Measurements from ENCODE around the gene MUC5AC. TPM values are rescaled to one million over a fixed set of nuclear protein-coding genes. Genes with fewer than 3 reads are reported as not detected.

The MUC5AC gene
- total and polyA plus RNA-seq, 2 donors (not counting 1 experiment from before 2014, with no cell fraction given) = not detected

DNA sequence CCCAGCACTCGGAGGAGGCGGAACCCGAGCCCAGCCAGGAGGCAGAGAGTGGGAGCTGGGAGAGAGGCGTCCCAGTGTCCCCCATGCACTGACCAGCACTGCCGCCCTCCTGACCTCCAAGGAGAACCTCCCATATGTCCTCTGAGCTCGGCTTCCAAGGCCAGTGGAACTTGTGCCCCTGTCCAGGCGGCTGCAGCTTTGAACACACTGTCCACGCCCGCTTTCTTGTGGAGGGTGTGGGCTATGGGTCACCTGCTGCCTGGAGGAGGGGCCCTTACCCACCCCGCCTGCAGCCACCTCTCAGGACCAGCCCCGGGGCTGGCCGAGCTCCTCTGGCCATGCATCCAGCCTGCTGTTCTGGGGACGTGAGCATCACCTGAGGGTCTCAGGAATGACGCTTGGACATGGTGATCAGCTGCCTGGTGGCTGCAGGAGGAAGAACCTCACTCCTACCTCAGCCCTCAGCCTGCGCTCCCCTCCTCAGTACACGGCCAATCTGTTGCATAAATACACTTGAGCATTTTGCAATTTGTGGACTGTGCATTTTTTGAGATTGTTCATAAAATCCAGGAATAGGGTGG, 42.9 kb downstream of the MUC5AC start:
- no peak overlapping the region for H3K27ac ChIP-seq (ENCODE audit: insufficient read depth, low read length)
- TF ChIP-seq EZH2 (IDR thresholded peaks at IDR 0.05; ENCODE audit: low read length, missing control alignments) = no peak
- no peak for TF ChIP-seq CTCF (conservative IDR thresholded peaks at IDR 0.05 in 1 of 2, IDR thresholded peaks at IDR 0.05 in 1 of 2; ENCODE audit: low read depth in 1 of 2, low read length in 2 of 2)
- DNase-seq (ENCODE audit: low read depth in 2 of 2) = no peak

DNA sequence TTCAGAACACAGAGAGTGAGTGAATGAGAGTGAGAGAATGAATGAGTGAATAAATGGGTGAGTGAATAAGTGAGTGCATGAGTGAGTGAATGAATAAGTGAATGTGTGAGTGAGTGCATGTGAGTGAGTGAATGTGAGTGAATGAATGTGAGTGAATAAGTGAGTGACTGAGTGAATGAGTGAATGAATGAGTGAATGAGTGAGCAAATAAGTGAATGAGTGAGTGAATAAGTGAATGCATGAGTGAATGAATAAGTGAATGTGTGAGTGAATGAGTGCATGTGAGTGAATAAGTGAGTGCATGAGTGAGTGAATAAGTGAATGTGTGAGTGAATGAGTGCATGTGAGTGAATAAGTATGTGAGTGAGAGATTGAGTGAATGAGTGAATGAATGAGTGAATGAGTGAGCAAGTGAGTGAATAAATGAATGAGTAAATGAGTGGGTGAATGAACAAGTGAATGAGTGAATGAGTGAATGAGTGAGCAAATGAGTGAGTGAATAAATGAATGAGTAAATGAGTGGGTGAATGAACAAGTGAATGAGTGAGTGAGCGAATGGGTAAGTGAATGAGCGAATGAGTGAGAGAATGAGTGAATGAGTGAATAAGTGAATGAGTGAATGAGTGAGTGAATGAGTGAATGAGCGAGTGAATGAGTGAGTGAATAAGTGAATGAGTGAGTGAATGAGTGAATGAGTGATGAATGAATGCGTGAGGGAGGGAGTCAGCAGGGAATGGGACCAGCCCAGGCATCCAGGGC, 43.8 kb downstream of the MUC5AC start:
- no peaks in the 10 kb centered on the region for H3K4me1 ChIP-seq (ENCODE audit: control insufficient read depth, extremely low read depth, insufficient read depth, low read length)
- no peaks in the 10 kb centered on the region for H3K36me3 ChIP-seq (ENCODE audit: control insufficient read depth, insufficient read depth, low read length)
- no peaks in the 10 kb centered on the region for H3K9me3 ChIP-seq (ENCODE audit: control insufficient read depth, insufficient read depth, low read depth, low read length)
- no peak overlapping the region for H3K9ac ChIP-seq (ENCODE audit: insufficient read depth, low read length)
- no peak overlapping the region for H2AFZ ChIP-seq (ENCODE audit: low read length)
- no peak overlapping the region for H3K4me2 ChIP-seq (ENCODE audit: extremely low read depth, insufficient read depth, low read length)
- no peak overlapping the region for H3K27ac ChIP-seq (ENCODE audit: insufficient read depth, low read length)
- TF ChIP-seq EZH2 (IDR thresholded peaks at IDR 0.05; ENCODE audit: low read length, missing control alignments) (no peak), CTCF (conservative IDR thresholded peaks at IDR 0.05 in 1 of 2, IDR thresholded peaks at IDR 0.05 in 1 of 2; ENCODE audit: low read depth in 1 of 2, low read length in 2 of 2) (no peak)
- no peak overlapping the region for H3K4me3 ChIP-seq (replicated peaks in 1 of 4; ENCODE audit: control extremely low read depth in 1 of 4, insufficient read depth in 1 of 4, low read depth in 3 of 4, low read length in 4 of 4)
- H4K20me1 ChIP-seq (ENCODE audit: control insufficient read depth, extremely low read depth, insufficient read depth, low read length) = no peaks in the 10 kb centered on the region
- H3K27me3 ChIP-seq (ENCODE audit: control insufficient read depth, insufficient read depth, low read length) = no peaks in the 10 kb centered on the region
- no peaks in the 10 kb centered on the region for H3K79me2 ChIP-seq (ENCODE audit: control insufficient read depth, insufficient read depth, low read length)
- DNase-seq (ENCODE audit: low read depth in 2 of 2) = no peak

More for the DNA sequence above, 42.9 kb downstream of the MUC5AC start:
- no peaks in the 10 kb centered on the region for H3K9me3 ChIP-seq (ENCODE audit: control insufficient read depth, insufficient read depth, low read depth, low read length)
- H3K79me2 ChIP-seq (ENCODE audit: control insufficient read depth, insufficient read depth, low read length) = no peaks in the 10 kb centered on the region
- no peak overlapping the region for H3K4me3 ChIP-seq (replicated peaks in 1 of 4; ENCODE audit: control extremely low read depth in 1 of 4, insufficient read depth in 1 of 4, low read depth in 3 of 4, low read length in 4 of 4)
- no peak overlapping the region for H2AFZ ChIP-seq (ENCODE audit: low read length)
- H3K9ac ChIP-seq (ENCODE audit: insufficient read depth, low read length) = no peak overlapping the region
- H3K36me3 ChIP-seq (ENCODE audit: control insufficient read depth, insufficient read depth, low read length) = no peaks in the 10 kb centered on the region
- H3K4me2 ChIP-seq (ENCODE audit: extremely low read depth, insufficient read depth, low read length) = no peak overlapping the region
- H3K27me3 ChIP-seq (ENCODE audit: control insufficient read depth, insufficient read depth, low read length) = no peaks in the 10 kb centered on the region
- no peaks in the 10 kb centered on the region for H4K20me1 ChIP-seq (ENCODE audit: control insufficient read depth, extremely low read depth, insufficient read depth, low read length)
- H3K4me1 ChIP-seq (ENCODE audit: control insufficient read depth, extremely low read depth, insufficient read depth, low read length) = no peaks in the 10 kb centered on the region

DNA sequence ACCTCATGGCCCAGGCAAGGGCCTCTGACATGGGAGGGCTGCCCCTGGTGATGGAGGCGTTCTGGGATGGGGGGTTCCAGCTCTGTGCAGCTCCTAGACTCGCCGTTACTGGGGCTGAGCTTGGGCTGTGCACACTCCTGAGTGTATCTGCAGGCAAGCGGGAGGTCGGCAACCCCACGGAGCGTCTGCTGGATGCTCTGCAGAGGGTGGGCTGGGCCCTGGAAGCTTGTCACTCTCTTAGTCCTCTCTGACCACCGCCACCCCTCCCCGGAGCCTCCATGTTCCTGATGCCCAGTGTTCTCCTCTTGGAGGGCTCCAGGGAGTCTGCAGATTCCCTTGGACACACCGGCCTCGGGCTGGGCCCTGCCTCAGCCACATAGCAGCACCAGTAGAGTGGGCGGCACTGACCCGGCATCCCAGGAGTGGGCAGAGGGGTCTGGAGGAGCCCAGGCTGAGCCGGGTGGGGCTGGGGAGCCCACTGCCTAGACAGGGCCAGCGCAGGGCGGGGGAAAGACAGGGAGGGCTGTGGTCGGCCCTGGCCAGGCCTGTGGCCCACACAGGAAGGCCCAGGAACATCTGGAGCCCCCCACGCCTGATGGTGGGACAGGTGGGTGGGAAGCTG, 44.5 kb downstream of the MUC5AC start:
- H4K20me1 ChIP-seq (ENCODE audit: control insufficient read depth, extremely low read depth, insufficient read depth, low read length) = no peaks in the 10 kb centered on the region

More for the DNA sequence above, 44.5 kb downstream of the MUC5AC start:
- Histone ChIP-seq H3K4me2 (ENCODE audit: extremely low read depth, insufficient read depth, low read length) (no peak overlapping the region), H3K79me2 (ENCODE audit: control insufficient read depth, insufficient read depth, low read length) (no peaks in the 10 kb centered on the region), H3K9me3 (ENCODE audit: control insufficient read depth, insufficient read depth, low read depth, low read length) (no peaks in the 10 kb centered on the region), H2AFZ (ENCODE audit: low read length) (no peak overlapping the region), H3K27me3 (ENCODE audit: control insufficient read depth, insufficient read depth, low read length) (no peaks in the 10 kb centered on the region), H3K4me1 (ENCODE audit: control insufficient read depth, extremely low read depth, insufficient read depth, low read length) (no peaks in the 10 kb centered on the region), H3K9ac (ENCODE audit: insufficient read depth, low read length) (no peak overlapping the region), H3K27ac (ENCODE audit: insufficient read depth, low read length) (no peak overlapping the region), H3K4me3 (replicated peaks in 1 of 4; ENCODE audit: control extremely low read depth in 1 of 4, insufficient read depth in 1 of 4, low read depth in 3 of 4, low read length in 4 of 4) (no peak overlapping the region), H3K36me3 (ENCODE audit: control insufficient read depth, insufficient read depth, low read length) (no peaks in the 10 kb centered on the region)
- DNase-seq (ENCODE audit: low read depth in 2 of 2) = no peak
- TF ChIP-seq EZH2 (IDR thresholded peaks at IDR 0.05; ENCODE audit: low read length, missing control alignments) (no peak), CTCF (conservative IDR thresholded peaks at IDR 0.05 in 1 of 2, IDR thresholded peaks at IDR 0.05 in 1 of 2; ENCODE audit: low read depth in 1 of 2, low read length in 2 of 2) (no peak)
